ENCODE measurements around the gene NGFR. TPM values are rescaled to one million over a fixed set of nuclear protein-coding genes. Genes with fewer than 3 reads are reported as not detected.

The NGFR gene
- total RNA-seq, 6 donors from 2014 or later = 1.3 to 2.9 (median 2.2) TPM

GRCh38 chr17:49450735-49451134 is 44.4 kb upstream of the NGFR start:
- TF ChIP-seq EP300 (IDR thresholded peaks at IDR 0.05) (no peak), POLR2A (IDR thresholded peaks at IDR 0.05) (no peak), POLR2AphosphoS5 (IDR thresholded peaks at IDR 0.05) (no peak), CTCF (IDR thresholded peaks at IDR 0.05) (no peak)
- ATAC-seq (ENCODE audit: low FRiP score in 2 of 2) (no peak), DNase-seq (no peak)
- WGBS, 2 donors = 76% methylated on average over 2 of the region's 3 CpGs; no CpG with 5 or more reads in 1 of the 2 donors
- H3K27me3 ChIP-seq = no peaks in the 10 kb centered on the region
- no peak overlapping the region for H3K27ac ChIP-seq
- no peak overlapping the region for H3K4me3 ChIP-seq
- no peaks in the 10 kb centered on the region for H3K4me1 ChIP-seq
- no peaks in the 10 kb centered on the region for H3K36me3 ChIP-seq
- H3K9me3 ChIP-seq = no peaks in the 10 kb centered on the region

- no peak for DNase-seq
Measured at GRCh38 chr17:49452201-49452600, 42.9 kb upstream of the NGFR start.

GRCh38 chr17:49452661-49453060 is 42.4 kb upstream of the NGFR start:
- ATAC-seq (ENCODE audit: low FRiP score in 2 of 2) (no peak), DNase-seq (no peak)
- Histone ChIP-seq H3K9me3 (no peaks in the 10 kb centered on the region), H3K36me3 (no peaks in the 10 kb centered on the region), H3K4me1 (no peaks in the 10 kb centered on the region), H3K4me3 (no peak overlapping the region), H3K27ac (no peak overlapping the region), H3K27me3 (no peaks in the 10 kb centered on the region)
- WGBS, 2 donors = 95 to 98% methylated on average over 4 to 5 of the region's 5 CpGs
- TF ChIP-seq POLR2A (IDR thresholded peaks at IDR 0.05) (no peak), CTCF (IDR thresholded peaks at IDR 0.05) (no peak), POLR2AphosphoS5 (IDR thresholded peaks at IDR 0.05) (no peak), EP300 (IDR thresholded peaks at IDR 0.05) (no peak)

More at GRCh38 chr17:49452201-49452600, 42.9 kb upstream of the NGFR start:
- no peak overlapping the region for H3K27ac ChIP-seq
- H3K9me3 ChIP-seq = no peaks in the 10 kb centered on the region
- no peaks in the 10 kb centered on the region for H3K36me3 ChIP-seq
- no peaks in the 10 kb centered on the region for H3K4me1 ChIP-seq
- no peak overlapping the region for H3K4me3 ChIP-seq
- ATAC-seq (ENCODE audit: low FRiP score in 2 of 2) = no peak
- 35 to 53% methylated on average over 5 of the region's 5 CpGs for WGBS, 2 donors
- TF ChIP-seq POLR2AphosphoS5 (IDR thresholded peaks at IDR 0.05) = no peak
- TF ChIP-seq POLR2A (IDR thresholded peaks at IDR 0.05) = no peak
- no peak for TF ChIP-seq EP300 (IDR thresholded peaks at IDR 0.05)
- no peak for TF ChIP-seq CTCF (IDR thresholded peaks at IDR 0.05)
- H3K27me3 ChIP-seq = no peaks in the 10 kb centered on the region

- 71 to 74% methylated on average over 4 to 5 of the region's 5 CpGs for WGBS, 2 donors
- no peaks in the 10 kb centered on the region for H3K36me3 ChIP-seq
- no peak for ATAC-seq (ENCODE audit: low FRiP score in 2 of 2)
- H3K4me1 ChIP-seq = no peaks in the 10 kb centered on the region
- no peak for TF ChIP-seq EP300 (IDR thresholded peaks at IDR 0.05)
- no peak for TF ChIP-seq POLR2A (IDR thresholded peaks at IDR 0.05)
- TF ChIP-seq CTCF (IDR thresholded peaks at IDR 0.05) = no peak
- no peak for TF ChIP-seq POLR2AphosphoS5 (IDR thresholded peaks at IDR 0.05)
- no peaks in the 10 kb centered on the region for H3K27me3 ChIP-seq
- DNase-seq = no peak
- no peak overlapping the region for H3K4me3 ChIP-seq
- H3K27ac ChIP-seq = no peak overlapping the region
- no peaks in the 10 kb centered on the region for H3K9me3 ChIP-seq
Measured at GRCh38 chr17:49454050-49454449, 41.0 kb upstream of the NGFR start.

GRCh38 chr17:49455272-49455861 is 39.7 kb upstream of the NGFR start:
- Histone ChIP-seq H3K9me3 (no peaks in the 10 kb centered on the region), H3K27me3 (no peaks in the 10 kb centered on the region), H3K4me1 (no peaks in the 10 kb centered on the region), H3K36me3 (no peaks in the 10 kb centered on the region), H3K27ac (no peak overlapping the region), H3K4me3 (no peak overlapping the region)
- TF ChIP-seq POLR2AphosphoS5 (IDR thresholded peaks at IDR 0.05) (no peak), CTCF (IDR thresholded peaks at IDR 0.05) (no peak), POLR2A (IDR thresholded peaks at IDR 0.05) (no peak), EP300 (IDR thresholded peaks at IDR 0.05) (no peak)
- DNase-seq (no peak), ATAC-seq (ENCODE audit: low FRiP score in 2 of 2) (no peak)
- WGBS, 2 donors = 61 to 72% methylated on average over 8 of the region's 9 CpGs
